GM11168 (cell line): ENCODE measurements around the gene PDSS2.

Experiments used
- in situ Hi-C: fragments of 300-500 bp; cut with MboI; formaldehyde crosslinking; loops from one replicate; pipeline ENCODE4 v1.12.0; 2022; ENCODE audit warnings: low sequenced_read_pairs; ENCODE audit not compliant: unreplicated experiment

PDSS2 gene

GRCh38 chr6:107421696-107422256 is 37.6 kb downstream of the PDSS2 start:
- in situ Hi-C loops, result no loop called here

- in situ Hi-C loops, result no loop called here
Observed at GRCh38 chr6:107419733-107420132, 39.6 kb downstream of the PDSS2 start.

GRCh38 chr6:107418118-107418517 is 41.2 kb downstream of the PDSS2 start:
- in situ Hi-C loops, result no loop called here

GRCh38 chr6:107416145-107416544 is 43.2 kb downstream of the PDSS2 start:
- in situ Hi-C loops, result no loop called here

GRCh38 chr6:107413966-107414645 is 45.3 kb downstream of the PDSS2 start:
- in situ Hi-C loops, result no loop called here

GRCh38 chr6:107411161-107411560 is 48.2 kb downstream of the PDSS2 start:
- in situ Hi-C loops, result no loop called here

GRCh38 chr6:107409942-107410341 is 49.4 kb downstream of the PDSS2 start:
- in situ Hi-C loops, result no loop called here

- in situ Hi-C loops, result no loop called here
Observed at GRCh38 chr6:107408714-107409113, 50.6 kb downstream of the PDSS2 start.

- in situ Hi-C loops, result no loop called here
Observed at GRCh38 chr6:107405002-107405401, 54.4 kb downstream of the PDSS2 start.

- in situ Hi-C loops, result no loop called here
Observed at GRCh38 chr6:107402533-107402932, 56.8 kb downstream of the PDSS2 start.

- in situ Hi-C loops, result no loop called here
Observed at GRCh38 chr6:107401573-107401972, 57.8 kb downstream of the PDSS2 start.

- in situ Hi-C loops, result no loop called here
Observed at GRCh38 chr6:107400616-107401147, 58.7 kb downstream of the PDSS2 start.

- in situ Hi-C loops, result no loop called here
Observed at GRCh38 chr6:107399935-107400334, 59.4 kb downstream of the PDSS2 start.

- in situ Hi-C loops, result no loop called here
Observed at GRCh38 chr6:107398001-107398400, 61.4 kb downstream of the PDSS2 start.

- in situ Hi-C loops, result no loop called here
Observed at GRCh38 chr6:107396211-107396610, 63.2 kb downstream of the PDSS2 start.

GRCh38 chr6:107392069-107392468 is 67.3 kb downstream of the PDSS2 start:
- in situ Hi-C loops, result no loop called here

GRCh38 chr6:107390685-107391435 is 68.5 kb downstream of the PDSS2 start:
- in situ Hi-C loops, result no loop called here

GRCh38 chr6:107390056-107390455 is 69.3 kb downstream of the PDSS2 start:
- in situ Hi-C loops, result no loop called here

- in situ Hi-C loops, result no loop called here
Observed at GRCh38 chr6:107386904-107387303, 72.5 kb downstream of the PDSS2 start.

GRCh38 chr6:107386340-107386739 is 73.0 kb downstream of the PDSS2 start:
- in situ Hi-C loops, result no loop called here

GRCh38 chr6:107383705-107384104 is 75.7 kb downstream of the PDSS2 start:
- in situ Hi-C loops, result no loop called here
